ENCODE data around the gene AKT1S1.

AKT1S1 gene

GRCh38 chr19:49878744-49879070 lies 1.6 kb upstream of the AKT1S1 start:
- peak overlapping the region; percentile 38 for H3K4me3 ChIP-seq (ENCODE audit: low read depth, low read length)
- H4K8ac ChIP-seq (ENCODE audit: low read depth, low read length), result no peak overlapping the region
- H3K9me3 ChIP-seq (ENCODE audit: insufficient read depth, low read depth, low read length), result peaks cover 5% of the 10 kb centered on the region
- no peak overlapping the region for H3K4ac ChIP-seq (ENCODE audit: low read depth, low read length)
- no peaks in the 10 kb centered on the region for H3K27me3 ChIP-seq (ENCODE audit: insufficient read depth, low read length)
- peak overlapping the region; percentile 54 for H3K9ac ChIP-seq (ENCODE audit: low read length)
- peaks cover 6 to 12% of the 10 kb centered on the region in 2 experiments for H3K4me1 ChIP-seq (ENCODE audit: control insufficient read depth in 1 of 2, insufficient read depth in 2 of 2, low read length in 2 of 2)
- no peak for DNase-seq
- no peak overlapping the region for H2BK12ac ChIP-seq (ENCODE audit: low read length)
- H4K91ac ChIP-seq (ENCODE audit: low read depth, low read length), result no peak overlapping the region
- no peak overlapping the region for H2BK5ac ChIP-seq (ENCODE audit: low read depth, low read length, poor library complexity)
- H3K79me1 ChIP-seq (ENCODE audit: low read length), result peaks cover 21% of the 10 kb centered on the region
- H3K4me2 ChIP-seq (ENCODE audit: low read length), result peak overlapping the region; percentile 91
- no peak overlapping the region for H3K18ac ChIP-seq (ENCODE audit: low read length)
- no peak overlapping the region for H3K23ac ChIP-seq (ENCODE audit: low read length)
- H2AK5ac ChIP-seq (ENCODE audit: low read length), result no peak overlapping the region
- no peak overlapping the region for H4K12ac ChIP-seq (ENCODE audit: low read depth, low read length)
- H3K27ac ChIP-seq (ENCODE audit: low read depth, low read length), result no peak overlapping the region
- H2AFZ ChIP-seq (ENCODE audit: insufficient read depth, low read length, poor library complexity), result no peak overlapping the region
- peaks cover 20% of the 10 kb centered on the region for H3K79me2 ChIP-seq (ENCODE audit: control insufficient read depth, insufficient read depth, low read length, poor library complexity)
- H3K14ac ChIP-seq (ENCODE audit: low read length), result no peak overlapping the region
- H2BK120ac ChIP-seq (ENCODE audit: insufficient read depth, low read length, poor library complexity), result no peak overlapping the region
- peaks cover 44 to 50% of the 10 kb centered on the region in 2 experiments for H3K36me3 ChIP-seq (ENCODE audit: control insufficient read depth in 1 of 2, insufficient read depth in 2 of 2, low read length in 2 of 2)
- no CpG with 5 or more reads among the region's 9 CpGs for WGBS (ENCODE audit: extremely low coverage, insufficient coverage, insufficient read length)

GRCh38 chr19:49877879-49878743 lies 956 bp upstream of the AKT1S1 start:
- Histone ChIP-seq H3K27ac (ENCODE audit: low read depth, low read length) (peak overlapping the region; percentile 94), H4K91ac (ENCODE audit: low read depth, low read length) (peak overlapping the region; percentile 95), H3K4me3 (ENCODE audit: low read depth, low read length) (peak overlapping the region; percentile 89), H4K8ac (ENCODE audit: low read depth, low read length) (peak overlapping the region; percentile 87), H3K18ac (ENCODE audit: low read length) (peak overlapping the region; percentile 73), H3K4ac (ENCODE audit: low read depth, low read length) (peak overlapping the region; percentile 21), H4K12ac (ENCODE audit: low read depth, low read length) (peak overlapping the region; percentile 59), H2BK120ac (ENCODE audit: insufficient read depth, low read length, poor library complexity) (peak overlapping the region; percentile 88), H2AFZ (ENCODE audit: insufficient read depth, low read length, poor library complexity) (peak overlapping the region; percentile 82), H3K36me3 (ENCODE audit: control insufficient read depth in 1 of 2, insufficient read depth in 2 of 2, low read length in 2 of 2) (peaks cover 41 to 47% of the 10 kb centered on the region in 2 experiments), H3K79me2 (ENCODE audit: control insufficient read depth, insufficient read depth, low read length, poor library complexity) (peaks cover 20% of the 10 kb centered on the region), H3K9ac (ENCODE audit: low read length) (peak overlapping the region; percentile 54), H2BK5ac (ENCODE audit: low read depth, low read length, poor library complexity) (peak overlapping the region; percentile 94), H3K23ac (ENCODE audit: low read length) (no peak overlapping the region), H2AK5ac (ENCODE audit: low read length) (no peak overlapping the region), H3K27me3 (ENCODE audit: insufficient read depth, low read length) (no peaks in the 10 kb centered on the region), H3K79me1 (ENCODE audit: low read length) (peaks cover 21% of the 10 kb centered on the region), H2BK12ac (ENCODE audit: low read length) (no peak overlapping the region), H3K9me3 (ENCODE audit: insufficient read depth, low read depth, low read length) (peaks cover 3% of the 10 kb centered on the region), H3K4me1 (ENCODE audit: control insufficient read depth in 1 of 2, insufficient read depth in 2 of 2, low read length in 2 of 2) (peaks cover 6 to 12% of the 10 kb centered on the region in 2 experiments), H3K14ac (ENCODE audit: low read length) (peak overlapping the region; percentile 85), H3K4me2 (ENCODE audit: low read length) (peak overlapping the region; percentile 91)
- DNase-seq, result peak; percentile 94 to 98
- WGBS (ENCODE audit: extremely low coverage, insufficient coverage, insufficient read length), result no CpG with 5 or more reads among the region's 41 CpGs

GRCh38 chr19:49876422-49877019 lies 634 bp downstream of the AKT1S1 start:
- Histone ChIP-seq H3K27me3 (ENCODE audit: insufficient read depth, low read length) (no peaks in the 10 kb centered on the region), H3K4me2 (ENCODE audit: low read length) (peak overlapping the region; percentile 94), H2AFZ (ENCODE audit: insufficient read depth, low read length, poor library complexity) (peak overlapping the region; percentile 71), H3K4me1 (ENCODE audit: control insufficient read depth in 1 of 2, insufficient read depth in 2 of 2, low read length in 2 of 2) (peaks cover 6 to 12% of the 10 kb centered on the region in 2 experiments), H2AK5ac (ENCODE audit: low read length) (peak overlapping the region; percentile 83), H3K9ac (ENCODE audit: low read length) (peak overlapping the region; percentile 92), H2BK120ac (ENCODE audit: insufficient read depth, low read length, poor library complexity) (peak overlapping the region; percentile 97), H4K8ac (ENCODE audit: low read depth, low read length) (peak overlapping the region; percentile 98), H3K14ac (ENCODE audit: low read length) (peak overlapping the region; percentile 96), H3K4me3 (ENCODE audit: low read depth, low read length) (peak overlapping the region; percentile 99), H3K79me2 (ENCODE audit: control insufficient read depth, insufficient read depth, low read length, poor library complexity) (peaks cover 20% of the 10 kb centered on the region), H3K36me3 (ENCODE audit: control insufficient read depth in 1 of 2, insufficient read depth in 2 of 2, low read length in 2 of 2) (peaks cover 39 to 42% of the 10 kb centered on the region in 2 experiments), H3K79me1 (ENCODE audit: low read length) (peaks cover 21% of the 10 kb centered on the region), H2BK5ac (ENCODE audit: low read depth, low read length, poor library complexity) (peak overlapping the region; percentile 95), H3K9me3 (ENCODE audit: insufficient read depth, low read depth, low read length) (no peaks in the 10 kb centered on the region), H2BK12ac (ENCODE audit: low read length) (no peak overlapping the region), H4K12ac (ENCODE audit: low read depth, low read length) (peak overlapping the region; percentile 84), H3K18ac (ENCODE audit: low read length) (peak overlapping the region; percentile 88), H4K91ac (ENCODE audit: low read depth, low read length) (peak overlapping the region; percentile 94), H3K27ac (ENCODE audit: low read depth, low read length) (peak overlapping the region; percentile 92), H3K4ac (ENCODE audit: low read depth, low read length) (peak overlapping the region; percentile 89), H3K23ac (ENCODE audit: low read length) (no peak overlapping the region)
- peak; percentile 99 for DNase-seq
- no CpG with 5 or more reads among the region's 46 CpGs for WGBS (ENCODE audit: extremely low coverage, insufficient coverage, insufficient read length)

GRCh38 chr19:49875857-49876421 lies 1.2 kb downstream of the AKT1S1 start:
- H4K8ac ChIP-seq (ENCODE audit: low read depth, low read length), result peak overlapping the region; percentile 98
- no peaks in the 10 kb centered on the region for H3K27me3 ChIP-seq (ENCODE audit: insufficient read depth, low read length)
- H3K36me3 ChIP-seq (ENCODE audit: control insufficient read depth in 1 of 2, insufficient read depth in 2 of 2, low read length in 2 of 2), result peaks cover 38 to 42% of the 10 kb centered on the region in 2 experiments
- H3K23ac ChIP-seq (ENCODE audit: low read length), result no peak overlapping the region
- H3K79me1 ChIP-seq (ENCODE audit: low read length), result peaks cover 21% of the 10 kb centered on the region
- H3K4me1 ChIP-seq (ENCODE audit: control insufficient read depth in 1 of 2, insufficient read depth in 2 of 2, low read length in 2 of 2), result peaks cover 6 to 12% of the 10 kb centered on the region in 2 experiments
- peak overlapping the region; percentile 88 for H2BK5ac ChIP-seq (ENCODE audit: low read depth, low read length, poor library complexity)
- peak overlapping the region; percentile 66 for H3K4ac ChIP-seq (ENCODE audit: low read depth, low read length)
- peak overlapping the region; percentile 88 for H3K18ac ChIP-seq (ENCODE audit: low read length)
- H3K27ac ChIP-seq (ENCODE audit: low read depth, low read length), result peak overlapping the region; percentile 92
- no peak overlapping the region for H2BK12ac ChIP-seq (ENCODE audit: low read length)
- peak overlapping the region; percentile 96 for H3K14ac ChIP-seq (ENCODE audit: low read length)
- peaks cover 20% of the 10 kb centered on the region for H3K79me2 ChIP-seq (ENCODE audit: control insufficient read depth, insufficient read depth, low read length, poor library complexity)
- peak in 1 of 2 donors; percentile 39 for DNase-seq
- peak overlapping the region; percentile 71 for H2AFZ ChIP-seq (ENCODE audit: insufficient read depth, low read length, poor library complexity)
- peak overlapping the region; percentile 97 for H2BK120ac ChIP-seq (ENCODE audit: insufficient read depth, low read length, poor library complexity)
- peak overlapping the region; percentile 94 for H4K91ac ChIP-seq (ENCODE audit: low read depth, low read length)
- H4K12ac ChIP-seq (ENCODE audit: low read depth, low read length), result peak overlapping the region; percentile 84
- H3K9ac ChIP-seq (ENCODE audit: low read length), result peak overlapping the region; percentile 92
- H2AK5ac ChIP-seq (ENCODE audit: low read length), result peak overlapping the region; percentile 83
- peak overlapping the region; percentile 94 for H3K4me2 ChIP-seq (ENCODE audit: low read length)
- peak overlapping the region; percentile 99 for H3K4me3 ChIP-seq (ENCODE audit: low read depth, low read length)
- H3K9me3 ChIP-seq (ENCODE audit: insufficient read depth, low read depth, low read length), result no peaks in the 10 kb centered on the region
- no CpG with 5 or more reads among the region's 28 CpGs for WGBS (ENCODE audit: extremely low coverage, insufficient coverage, insufficient read length)
